Measurements from ENCODE around the gene MPIG6B.

DNA sequence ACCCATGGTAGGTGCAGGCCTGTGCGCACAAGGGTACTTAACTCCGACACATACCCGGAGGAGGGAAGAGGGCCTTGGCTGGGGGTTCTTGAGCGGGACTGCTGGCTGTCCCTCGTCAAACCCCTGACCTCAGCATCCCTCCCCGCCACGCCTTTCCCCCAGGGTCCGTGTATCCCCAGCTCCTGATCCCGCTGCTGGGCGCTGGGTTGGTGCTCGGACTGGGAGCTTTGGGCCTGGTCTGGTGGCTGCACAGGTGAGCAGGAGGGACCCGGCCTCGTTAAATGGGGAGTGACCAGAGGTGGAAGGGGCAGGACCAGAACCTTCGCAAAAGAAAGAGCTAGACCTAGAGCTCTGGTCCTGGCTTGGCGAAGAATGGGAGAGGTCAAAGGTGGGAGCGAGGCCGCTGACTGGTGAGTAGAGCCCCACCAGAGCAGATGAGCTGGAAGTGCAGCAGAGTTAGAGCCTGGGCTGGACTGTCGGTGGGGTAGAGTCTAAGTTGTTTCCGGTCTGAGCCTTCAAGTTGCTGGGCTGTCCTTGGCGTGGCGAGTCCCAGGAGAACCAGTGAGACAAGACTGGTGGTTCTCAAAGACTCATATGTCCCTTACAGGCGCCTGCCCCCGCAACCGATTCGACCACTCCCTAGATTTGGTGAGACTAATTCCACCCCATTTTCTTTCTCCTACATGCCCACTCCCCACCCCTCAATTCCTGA lies 963 bp downstream of the MPIG6B start:
- TF ChIP-seq POLR2A (IDR thresholded peaks at IDR 0.05) = no peak
- TF ChIP-seq, protein P1, sequence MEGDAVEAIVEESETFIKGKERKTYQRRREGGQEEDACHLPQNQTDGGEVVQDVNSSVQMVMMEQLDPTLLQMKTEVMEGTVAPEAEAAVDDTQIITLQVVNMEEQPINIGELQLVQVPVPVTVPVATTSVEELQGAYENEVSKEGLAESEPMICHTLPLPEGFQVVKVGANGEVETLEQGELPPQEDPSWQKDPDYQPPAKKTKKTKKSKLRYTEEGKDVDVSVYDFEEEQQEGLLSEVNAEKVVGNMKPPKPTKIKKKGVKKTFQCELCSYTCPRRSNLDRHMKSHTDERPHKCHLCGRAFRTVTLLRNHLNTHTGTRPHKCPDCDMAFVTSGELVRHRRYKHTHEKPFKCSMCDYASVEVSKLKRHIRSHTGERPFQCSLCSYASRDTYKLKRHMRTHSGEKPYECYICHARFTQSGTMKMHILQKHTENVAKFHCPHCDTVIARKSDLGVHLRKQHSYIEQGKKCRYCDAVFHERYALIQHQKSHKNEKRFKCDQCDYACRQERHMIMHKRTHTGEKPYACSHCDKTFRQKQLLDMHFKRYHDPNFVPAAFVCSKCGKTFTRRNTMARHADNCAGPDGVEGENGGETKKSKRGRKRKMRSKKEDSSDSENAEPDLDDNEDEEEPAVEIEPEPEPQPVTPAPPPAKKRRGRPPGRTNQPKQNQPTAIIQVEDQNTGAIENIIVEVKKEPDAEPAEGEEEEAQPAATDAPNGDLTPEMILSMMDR (IDR thresholded peaks at IDR 0.05) = no peak

All from body of pancreas (tissue), 4 donors.